ENCODE data around the gene KAZN.
A peak's percentile ranks its signal among the peaks of the same experiment; 100 is the strongest.

KAZN gene

GRCh38 chr1:14914351-14914988, 316.0 kb downstream of the KAZN start:
- H3K9me2 ChIP-seq (replicated peaks; ENCODE audit: insufficient read depth, low read length) = no peaks in the 10 kb centered on the region
- no peaks in the 10 kb centered on the region for H3K9me3 ChIP-seq (replicated peaks; ENCODE audit: insufficient read depth, low read length)
- no peaks in the 10 kb centered on the region for H3K4me1 ChIP-seq (ENCODE audit: low read length)
- H3F3A ChIP-seq (ENCODE audit: insufficient read depth, low read length) = no peaks in the 10 kb centered on the region
- H3K27ac ChIP-seq (ENCODE audit: low read length) = no peak overlapping the region
- no peak overlapping the region for H2AFZ ChIP-seq (ENCODE audit: low read length)
- H3K79me2 ChIP-seq (ENCODE audit: low read length) = no peaks in the 10 kb centered on the region
- H3K9ac ChIP-seq (ENCODE audit: low read length) = no peak overlapping the region
- no peak for TF ChIP-seq CTCF (IDR thresholded peaks at IDR 0.05; ENCODE audit: low read length)
- no peak for TF ChIP-seq EZH2phosphoT487 (IDR thresholded peaks at IDR 0.05; ENCODE audit: low read length)
- TF ChIP-seq EZH2 (optimal IDR thresholded peaks at IDR 0.05; ENCODE audit: low read depth, low read length) = no peak
- H3K36me3 ChIP-seq (replicated peaks; ENCODE audit: insufficient read depth, low read length) = no peaks in the 10 kb centered on the region
- H3K27me3 ChIP-seq (replicated peaks; ENCODE audit: insufficient read depth, low read length) = no peaks in the 10 kb centered on the region
- no peaks in the 10 kb centered on the region for H4K20me1 ChIP-seq (ENCODE audit: insufficient read depth, low read length)
- no peak overlapping the region for H3K4me2 ChIP-seq (ENCODE audit: low read depth, low read length)
- no peak overlapping the region for H3K4me3 ChIP-seq (ENCODE audit: low read length)
- DNase-seq = no peak

- H3K27me3 ChIP-seq (replicated peaks; ENCODE audit: insufficient read depth, low read length) = no peaks in the 10 kb centered on the region
- H3K9ac ChIP-seq (ENCODE audit: low read length) = no peak overlapping the region
- H3F3A ChIP-seq (ENCODE audit: insufficient read depth, low read length) = no peaks in the 10 kb centered on the region
- H3K4me2 ChIP-seq (ENCODE audit: low read depth, low read length) = no peak overlapping the region
- no peak overlapping the region for H3K27ac ChIP-seq (ENCODE audit: low read length)
- no peaks in the 10 kb centered on the region for H3K36me3 ChIP-seq (replicated peaks; ENCODE audit: insufficient read depth, low read length)
- H3K4me1 ChIP-seq (ENCODE audit: low read length) = no peaks in the 10 kb centered on the region
- DNase-seq = peak; percentile 46
- no peaks in the 10 kb centered on the region for H4K20me1 ChIP-seq (ENCODE audit: insufficient read depth, low read length)
- no peak overlapping the region for H2AFZ ChIP-seq (ENCODE audit: low read length)
- no peaks in the 10 kb centered on the region for H3K9me3 ChIP-seq (replicated peaks; ENCODE audit: insufficient read depth, low read length)
- no peaks in the 10 kb centered on the region for H3K79me2 ChIP-seq (ENCODE audit: low read length)
- TF ChIP-seq EZH2 (optimal IDR thresholded peaks at IDR 0.05; ENCODE audit: low read depth, low read length) = no peak
- peak; percentile 88 for TF ChIP-seq CTCF (IDR thresholded peaks at IDR 0.05; ENCODE audit: low read length)
- no peak overlapping the region for H3K4me3 ChIP-seq (ENCODE audit: low read length)
- no peaks in the 10 kb centered on the region for H3K9me2 ChIP-seq (replicated peaks; ENCODE audit: insufficient read depth, low read length)
Measured at GRCh38 chr1:14915356-14916054, 317.0 kb downstream of the KAZN start.

- Histone ChIP-seq H3F3A (ENCODE audit: insufficient read depth, low read length) (no peaks in the 10 kb centered on the region), H3K4me1 (ENCODE audit: low read length) (no peaks in the 10 kb centered on the region), H3K9ac (ENCODE audit: low read length) (no peak overlapping the region), H2AFZ (ENCODE audit: low read length) (no peak overlapping the region), H3K27me3 (replicated peaks; ENCODE audit: insufficient read depth, low read length) (no peaks in the 10 kb centered on the region), H3K4me2 (ENCODE audit: low read depth, low read length) (no peak overlapping the region), H3K9me2 (replicated peaks; ENCODE audit: insufficient read depth, low read length) (no peaks in the 10 kb centered on the region), H4K20me1 (ENCODE audit: insufficient read depth, low read length) (no peaks in the 10 kb centered on the region), H3K27ac (ENCODE audit: low read length) (no peak overlapping the region), H3K9me3 (replicated peaks; ENCODE audit: insufficient read depth, low read length) (no peaks in the 10 kb centered on the region), H3K36me3 (replicated peaks; ENCODE audit: insufficient read depth, low read length) (no peaks in the 10 kb centered on the region), H3K4me3 (ENCODE audit: low read length) (no peak overlapping the region), H3K79me2 (ENCODE audit: low read length) (no peaks in the 10 kb centered on the region)
- TF ChIP-seq EZH2 (optimal IDR thresholded peaks at IDR 0.05; ENCODE audit: low read depth, low read length) = no peak
- TF ChIP-seq EZH2phosphoT487 (IDR thresholded peaks at IDR 0.05; ENCODE audit: low read length) = no peak
- TF ChIP-seq CTCF (IDR thresholded peaks at IDR 0.05; ENCODE audit: low read length) = no peak
- no peak for DNase-seq
Measured at GRCh38 chr1:14919289-14919688, 320.8 kb downstream of the KAZN start.

Measured in MM.1S (cell line).